A549 (cell line): ENCODE results near the gene VIL1.

ENCODE experiments used
- TF ChIP-seq, protein P1 (sequence below): fragments of 450-650 bp; IDR thresholded peaks from 2 replicates; pipeline ENCODE4 v1.6.1; 2014; ENCODE audit warnings: antibody characterized with exemption
- TF ChIP-seq, protein P2 (sequence below): fragments of >200 bp; sonication (Bioruptor Twin); formaldehyde crosslinking; IDR thresholded peaks from 3 replicates; pipeline ENCODE4 v1.5.1; 2016
- TF ChIP-seq, protein P3 (sequence below): IDR thresholded peaks from 2 replicates; pipeline ENCODE4 v1.6.1; 2012

DNA sequence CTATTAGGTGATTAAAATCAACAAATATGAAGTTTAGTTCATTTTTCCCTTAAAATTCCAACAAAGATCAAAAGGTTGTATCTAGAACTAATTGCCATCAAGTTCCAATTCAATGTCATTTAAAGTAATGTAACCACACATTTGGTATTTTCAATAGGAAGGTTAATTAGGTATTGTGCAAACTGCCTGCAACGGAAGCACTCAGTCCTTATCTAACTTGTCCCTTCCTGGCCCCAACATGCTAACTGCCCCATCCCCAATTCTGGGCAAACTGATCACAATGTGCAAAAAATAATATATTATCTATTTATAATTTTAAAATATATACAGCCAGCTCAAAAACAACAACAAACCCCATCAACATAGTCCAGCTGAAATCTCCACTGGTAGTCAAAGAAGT lies 33.2 kb downstream of the VIL1 start:
- TF ChIP-seq, protein P1, sequence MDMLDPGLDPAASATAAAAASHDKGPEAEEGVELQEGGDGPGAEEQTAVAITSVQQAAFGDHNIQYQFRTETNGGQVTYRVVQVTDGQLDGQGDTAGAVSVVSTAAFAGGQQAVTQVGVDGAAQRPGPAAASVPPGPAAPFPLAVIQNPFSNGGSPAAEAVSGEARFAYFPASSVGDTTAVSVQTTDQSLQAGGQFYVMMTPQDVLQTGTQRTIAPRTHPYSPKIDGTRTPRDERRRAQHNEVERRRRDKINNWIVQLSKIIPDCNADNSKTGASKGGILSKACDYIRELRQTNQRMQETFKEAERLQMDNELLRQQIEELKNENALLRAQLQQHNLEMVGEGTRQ: no peak
- TF ChIP-seq, protein P2, sequence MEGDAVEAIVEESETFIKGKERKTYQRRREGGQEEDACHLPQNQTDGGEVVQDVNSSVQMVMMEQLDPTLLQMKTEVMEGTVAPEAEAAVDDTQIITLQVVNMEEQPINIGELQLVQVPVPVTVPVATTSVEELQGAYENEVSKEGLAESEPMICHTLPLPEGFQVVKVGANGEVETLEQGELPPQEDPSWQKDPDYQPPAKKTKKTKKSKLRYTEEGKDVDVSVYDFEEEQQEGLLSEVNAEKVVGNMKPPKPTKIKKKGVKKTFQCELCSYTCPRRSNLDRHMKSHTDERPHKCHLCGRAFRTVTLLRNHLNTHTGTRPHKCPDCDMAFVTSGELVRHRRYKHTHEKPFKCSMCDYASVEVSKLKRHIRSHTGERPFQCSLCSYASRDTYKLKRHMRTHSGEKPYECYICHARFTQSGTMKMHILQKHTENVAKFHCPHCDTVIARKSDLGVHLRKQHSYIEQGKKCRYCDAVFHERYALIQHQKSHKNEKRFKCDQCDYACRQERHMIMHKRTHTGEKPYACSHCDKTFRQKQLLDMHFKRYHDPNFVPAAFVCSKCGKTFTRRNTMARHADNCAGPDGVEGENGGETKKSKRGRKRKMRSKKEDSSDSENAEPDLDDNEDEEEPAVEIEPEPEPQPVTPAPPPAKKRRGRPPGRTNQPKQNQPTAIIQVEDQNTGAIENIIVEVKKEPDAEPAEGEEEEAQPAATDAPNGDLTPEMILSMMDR: no peak
- TF ChIP-seq, protein P3, sequence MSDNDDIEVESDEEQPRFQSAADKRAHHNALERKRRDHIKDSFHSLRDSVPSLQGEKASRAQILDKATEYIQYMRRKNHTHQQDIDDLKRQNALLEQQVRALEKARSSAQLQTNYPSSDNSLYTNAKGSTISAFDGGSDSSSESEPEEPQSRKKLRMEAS: no peak
